ENCODE measurements around the gene LPIN1. TPM values are rescaled to one million over a fixed set of nuclear protein-coding genes. Genes with fewer than 3 reads are reported as not detected.

LPIN1 gene
- polyA plus RNA-seq, 6 donors from 2014 or later = 4.6 to 12.8 (median 9.7) TPM

- DNase-seq (peak; percentile 58), ATAC-seq (ENCODE audit: low read depth in 2 of 2) (peak; percentile 29 to 58)
- Mint-ChIP-seq H3K27me3 (no peaks in the 10 kb centered on the region), H3K36me3 (peaks cover 0 to 7% of the 10 kb centered on the region in 2 donors), H3K27ac (peak overlapping the region in 5 of 6 donors; percentile 28 to 96 (median 73)), H3K9me3 (peaks cover 0 to 8% (median 6%) of the 10 kb centered on the region in 7 donors), H3K4me3 (peak overlapping the region; percentile 28 to 90 (median 80)), H3K4me1 (peaks cover 71 to 94% (median 90%) of the 10 kb centered on the region in 3 donors)
Measured at GRCh38 chr2:11863513-11864328, 117.3 kb downstream of the LPIN1 start.

- Mint-ChIP-seq H3K36me3 (no peaks in the 10 kb centered on the region), H3K27me3 (no peaks in the 10 kb centered on the region), H3K27ac (peak overlapping the region; percentile 30 to 96 (median 70)), H3K9me3 (peaks cover 0 to 3% (median 0%) of the 10 kb centered on the region in 7 donors), H3K4me3 (peak overlapping the region in 7 of 8 donors; percentile 23 to 85 (median 71)), H3K4me1 (peaks cover 62 to 84% (median 80%) of the 10 kb centered on the region in 3 donors)
- ATAC-seq (ENCODE audit: low read depth in 2 of 2) = no peak
- no peak for DNase-seq
Measured at GRCh38 chr2:11864724-11865123, 118.3 kb downstream of the LPIN1 start.

DNA sequence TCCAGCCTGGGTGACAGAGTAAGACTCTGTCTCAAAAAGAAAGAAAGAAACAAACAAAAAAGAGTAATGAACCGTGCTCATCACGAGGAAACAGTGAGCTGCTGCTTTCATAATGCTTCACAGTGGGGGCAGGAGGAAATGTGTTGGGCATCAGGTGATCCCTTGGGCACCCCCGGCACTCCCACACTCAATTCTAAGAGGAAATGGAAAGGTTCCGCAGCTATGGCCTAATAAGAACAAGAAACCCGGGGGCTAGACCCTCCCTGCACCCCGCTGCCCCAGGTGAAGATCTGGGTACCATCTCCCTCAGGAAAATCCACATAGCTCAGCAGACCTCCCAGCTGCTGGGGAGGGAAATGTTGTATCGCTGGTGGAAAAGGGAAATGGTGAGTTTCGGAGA is 118.9 kb downstream of the LPIN1 start:
- H3K9me3 Mint-ChIP-seq = no peaks in the 10 kb centered on the region
- peak overlapping the region; percentile 39 to 96 (median 74) for H3K27ac Mint-ChIP-seq
- peak; percentile 51 to 62 for ATAC-seq (ENCODE audit: low read depth in 2 of 2)
- peak overlapping the region in 7 of 8 donors; percentile 28 to 85 (median 71) for H3K4me3 Mint-ChIP-seq
- H3K4me1 Mint-ChIP-seq = peaks cover 66 to 83% (median 83%) of the 10 kb centered on the region in 3 donors
- no peaks in the 10 kb centered on the region for H3K27me3 Mint-ChIP-seq
- peak; percentile 57 for DNase-seq
- H3K36me3 Mint-ChIP-seq = no peaks in the 10 kb centered on the region

DNA sequence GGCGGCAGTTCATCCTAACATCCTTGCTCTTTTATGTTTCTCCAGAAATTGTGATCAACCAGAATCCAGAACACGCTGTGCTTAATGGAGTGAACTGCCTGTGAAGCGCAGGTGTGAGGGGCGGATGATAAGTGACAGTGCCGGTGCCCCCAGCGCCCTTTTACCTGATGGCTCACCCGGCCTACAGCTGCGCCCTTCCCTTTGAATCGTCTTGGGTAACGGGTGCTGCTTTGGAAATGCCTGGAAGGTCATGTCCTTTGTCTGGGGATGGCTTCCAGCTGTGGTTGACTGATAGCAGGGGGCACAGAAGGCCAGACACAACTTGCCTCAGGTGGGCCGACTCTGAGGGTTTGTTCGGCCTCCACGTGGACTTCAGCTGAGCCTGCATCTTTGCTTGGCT is 119.4 kb downstream of the LPIN1 start:
- H3K4me3 Mint-ChIP-seq = peak overlapping the region in 5 of 8 donors; percentile 13 to 85 (median 28)
- peak overlapping the region in 4 of 6 donors; percentile 30 to 96 (median 84) for H3K27ac Mint-ChIP-seq
- no peak for ATAC-seq (ENCODE audit: low read depth in 2 of 2)

DNA sequence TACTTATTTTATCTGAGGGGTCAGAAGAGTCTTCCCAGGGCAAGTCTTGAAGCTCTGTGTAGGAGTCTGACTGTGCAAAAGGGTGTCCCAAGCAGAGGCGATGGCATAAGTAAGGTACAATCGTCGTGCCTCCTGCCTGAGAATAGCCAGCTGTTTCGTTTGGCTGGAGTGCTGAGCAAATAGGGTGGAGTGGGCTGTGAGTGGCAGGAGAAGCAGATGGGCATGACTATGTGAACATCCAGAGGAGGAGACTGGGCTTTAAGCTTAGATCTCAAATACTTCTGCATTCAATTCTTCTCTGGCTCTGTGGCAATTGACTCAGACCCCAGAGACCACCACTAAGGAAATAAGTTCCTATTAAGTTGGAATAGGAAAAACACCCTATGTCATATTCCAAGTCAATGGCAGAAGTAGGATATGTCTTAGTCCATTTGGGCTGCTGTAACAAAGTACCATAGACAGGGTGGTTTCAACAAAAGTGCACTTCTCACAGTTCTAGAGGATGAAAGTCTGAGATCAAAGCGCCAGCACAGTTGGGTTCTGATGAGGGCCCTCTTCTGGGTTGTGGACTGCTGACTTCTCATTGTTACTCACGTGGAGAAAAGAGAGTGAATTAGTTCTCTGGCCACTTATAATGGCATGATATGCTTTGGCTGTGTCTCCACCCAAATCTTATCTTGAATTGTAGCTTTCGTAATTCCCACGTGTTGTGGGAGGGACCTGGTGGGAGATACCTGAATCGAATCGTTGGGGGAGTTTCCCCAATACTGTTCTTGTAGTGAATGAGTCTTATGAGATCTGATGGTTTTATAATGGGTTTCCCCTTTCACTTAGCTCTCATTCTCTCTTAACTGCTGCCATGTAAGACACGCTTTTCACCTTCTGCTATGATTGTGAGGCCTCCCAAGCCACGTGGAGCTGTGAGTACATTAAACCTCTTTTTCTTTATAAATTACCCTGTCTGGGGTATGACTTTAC is 120.2 kb downstream of the LPIN1 start:
- Mint-ChIP-seq H3K9me3 (no peaks in the 10 kb centered on the region), H3K36me3 (no peaks in the 10 kb centered on the region), H3K27me3 (no peaks in the 10 kb centered on the region), H3K4me1 (peaks cover 62 to 82% (median 77%) of the 10 kb centered on the region in 3 donors), H3K4me3 (peak overlapping the region in 2 of 8 donors; percentile 60 to 68), H3K27ac (peak overlapping the region; percentile 69 to 96 (median 86))
- ATAC-seq (ENCODE audit: low read depth in 2 of 2) = peak; percentile 64 to 77
- DNase-seq = peak; percentile 39

More for the DNA sequence above, 119.4 kb downstream of the LPIN1 start:
- no peak for DNase-seq
- no peaks in the 10 kb centered on the region for H3K36me3 Mint-ChIP-seq
- H3K4me1 Mint-ChIP-seq = peaks cover 67 to 83% (median 83%) of the 10 kb centered on the region in 3 donors
- no peaks in the 10 kb centered on the region for H3K9me3 Mint-ChIP-seq
- H3K27me3 Mint-ChIP-seq = no peaks in the 10 kb centered on the region

GRCh38 chr2:11867926-11868325 is 121.5 kb downstream of the LPIN1 start:
- DNase-seq = no peak
- no peak for ATAC-seq (ENCODE audit: low read depth in 2 of 2)
- no peaks in the 10 kb centered on the region for H3K27me3 Mint-ChIP-seq
- H3K36me3 Mint-ChIP-seq = no peaks in the 10 kb centered on the region
- peak overlapping the region in 3 of 6 donors; percentile 70 to 96 (median 86) for H3K27ac Mint-ChIP-seq
- no peak overlapping the region for H3K4me3 Mint-ChIP-seq
- no peaks in the 10 kb centered on the region for H3K9me3 Mint-ChIP-seq
- H3K4me1 Mint-ChIP-seq = peaks cover 55 to 78% (median 70%) of the 10 kb centered on the region in 3 donors

DNA sequence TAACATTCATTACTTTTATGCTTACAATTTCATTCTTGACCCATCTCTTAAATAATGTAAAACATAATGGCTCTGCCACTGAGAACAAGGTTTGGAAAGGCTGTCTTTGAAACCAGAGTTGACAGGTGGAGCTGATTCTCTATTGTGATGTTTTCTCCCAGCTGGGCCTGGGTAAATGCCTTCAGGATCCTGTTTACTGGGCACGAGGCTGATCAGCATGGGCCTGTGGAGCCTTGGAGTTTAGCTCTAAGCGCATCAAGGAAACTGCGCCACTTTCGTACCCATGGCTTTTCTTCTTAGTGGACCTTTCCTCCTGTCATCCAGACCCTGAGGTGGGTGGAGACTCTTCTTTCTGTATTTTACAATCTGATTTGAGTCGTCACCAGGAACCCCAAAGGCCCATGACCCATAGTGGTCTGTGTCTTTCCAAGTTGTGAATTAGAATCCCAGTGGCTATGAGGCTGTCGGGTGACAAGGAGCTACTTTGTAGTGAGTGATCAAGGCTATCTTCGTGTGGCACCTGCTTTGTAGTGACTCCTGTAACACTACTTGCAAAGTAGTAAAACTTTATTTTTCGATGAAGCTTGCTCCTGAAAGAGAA is 123.1 kb downstream of the LPIN1 start:
- H3K9me3 Mint-ChIP-seq = no peaks in the 10 kb centered on the region
- no peak overlapping the region for H3K4me3 Mint-ChIP-seq
- peaks cover 45 to 67% (median 60%) of the 10 kb centered on the region in 3 donors for H3K4me1 Mint-ChIP-seq
- no peaks in the 10 kb centered on the region for H3K36me3 Mint-ChIP-seq
- DNase-seq = no peak
- no peak for ATAC-seq (ENCODE audit: low read depth in 2 of 2)
- no peaks in the 10 kb centered on the region for H3K27me3 Mint-ChIP-seq
- peak overlapping the region in 1 of 6 donors; percentile 73 for H3K27ac Mint-ChIP-seq

DNA sequence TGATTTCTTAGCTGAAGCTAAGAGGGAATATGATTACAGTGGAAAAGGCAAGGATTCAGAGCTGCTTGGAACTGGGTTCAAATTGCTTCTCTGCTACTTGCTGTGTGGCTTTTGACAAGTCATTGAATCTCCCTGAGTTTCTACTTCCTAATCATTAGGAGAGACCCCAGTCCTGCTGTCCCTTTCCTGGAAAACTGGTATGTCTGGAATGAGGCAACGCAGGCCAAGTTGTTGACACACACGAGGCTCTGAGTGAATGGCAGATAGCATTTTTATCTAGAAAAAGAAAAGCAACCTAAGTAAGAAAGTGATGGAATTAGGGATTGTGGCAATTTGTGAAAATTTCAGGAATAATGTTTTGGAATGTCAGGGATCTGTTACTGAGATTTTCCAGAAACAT is 123.6 kb downstream of the LPIN1 start:
- H3K4me1 Mint-ChIP-seq = peaks cover 42 to 61% (median 54%) of the 10 kb centered on the region in 3 donors
- H3K27ac Mint-ChIP-seq = peak overlapping the region in 2 of 6 donors; percentile 39 to 51
- no peaks in the 10 kb centered on the region for H3K9me3 Mint-ChIP-seq
- no peak overlapping the region for H3K4me3 Mint-ChIP-seq
- DNase-seq (no peak), ATAC-seq (ENCODE audit: low read depth in 2 of 2) (no peak)
- no peaks in the 10 kb centered on the region for H3K36me3 Mint-ChIP-seq
- no peaks in the 10 kb centered on the region for H3K27me3 Mint-ChIP-seq

GRCh38 chr2:11870584-11870983 is 124.2 kb downstream of the LPIN1 start:
- H3K4me3 Mint-ChIP-seq = no peak overlapping the region
- H3K36me3 Mint-ChIP-seq = peaks cover 0 to 2% of the 10 kb centered on the region in 2 donors
- peak overlapping the region in 3 of 6 donors; percentile 19 to 51 (median 34) for H3K27ac Mint-ChIP-seq
- ATAC-seq (ENCODE audit: low read depth in 2 of 2) (peak; percentile 46 to 53), DNase-seq (no peak)
- H3K27me3 Mint-ChIP-seq = no peaks in the 10 kb centered on the region
- H3K9me3 Mint-ChIP-seq = no peaks in the 10 kb centered on the region
- peaks cover 42 to 58% (median 54%) of the 10 kb centered on the region in 3 donors for H3K4me1 Mint-ChIP-seq

GRCh38 chr2:11871421-11871820 is 125.0 kb downstream of the LPIN1 start:
- H3K9me3 Mint-ChIP-seq = no peaks in the 10 kb centered on the region
- H3K27me3 Mint-ChIP-seq = no peaks in the 10 kb centered on the region
- H3K27ac Mint-ChIP-seq = peak overlapping the region in 1 of 6 donors; percentile 71
- ATAC-seq (ENCODE audit: low read depth in 2 of 2) (no peak), DNase-seq (no peak)
- H3K4me1 Mint-ChIP-seq = peaks cover 38 to 55% (median 53%) of the 10 kb centered on the region in 3 donors
- peak overlapping the region in 1 of 8 donors; percentile 56 for H3K4me3 Mint-ChIP-seq
- H3K36me3 Mint-ChIP-seq = peaks cover 0 to 7% of the 10 kb centered on the region in 2 donors

DNA sequence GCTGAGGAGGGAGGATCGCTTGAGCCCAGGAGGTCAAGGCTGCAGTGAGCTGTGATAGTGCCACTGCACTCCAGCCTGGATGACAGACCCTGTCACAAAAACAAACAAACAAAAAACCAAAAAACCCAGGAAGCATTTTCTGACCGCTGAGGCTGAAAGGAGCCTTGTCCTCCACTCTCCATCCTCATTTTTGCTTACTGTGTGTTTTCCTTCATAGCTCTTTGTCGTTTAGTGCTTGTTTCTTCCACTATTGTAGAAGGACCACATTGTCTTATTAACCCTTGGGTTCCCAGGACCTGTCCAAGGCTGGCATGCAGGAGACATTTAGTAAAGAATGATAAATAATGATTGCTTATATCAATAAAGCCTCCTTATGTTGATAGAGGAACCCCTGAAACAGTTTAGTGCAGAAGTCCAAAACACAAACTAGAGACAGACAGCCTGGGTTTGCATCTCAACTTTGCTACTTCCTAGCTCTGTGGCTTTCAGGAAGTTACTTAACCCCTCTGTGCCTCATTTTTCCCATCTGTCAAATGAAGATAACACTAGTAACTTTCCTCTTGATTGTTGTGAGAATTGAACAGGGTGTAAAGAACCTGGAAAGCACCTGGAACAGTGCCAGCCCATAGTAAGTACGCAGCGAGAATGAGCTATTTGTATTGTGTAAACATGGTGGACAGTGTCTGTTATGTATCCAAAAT is 126.0 kb downstream of the LPIN1 start:
- peaks cover 0 to 7% of the 10 kb centered on the region in 2 donors for H3K36me3 Mint-ChIP-seq
- no peaks in the 10 kb centered on the region for H3K9me3 Mint-ChIP-seq
- peak overlapping the region in 2 of 6 donors; percentile 71 to 85 for H3K27ac Mint-ChIP-seq
- H3K4me1 Mint-ChIP-seq = peaks cover 33 to 49% (median 43%) of the 10 kb centered on the region in 3 donors
- no peak overlapping the region for H3K4me3 Mint-ChIP-seq
- no peak for DNase-seq
- H3K27me3 Mint-ChIP-seq = no peaks in the 10 kb centered on the region
- no peak for ATAC-seq (ENCODE audit: low read depth in 2 of 2)

DNA sequence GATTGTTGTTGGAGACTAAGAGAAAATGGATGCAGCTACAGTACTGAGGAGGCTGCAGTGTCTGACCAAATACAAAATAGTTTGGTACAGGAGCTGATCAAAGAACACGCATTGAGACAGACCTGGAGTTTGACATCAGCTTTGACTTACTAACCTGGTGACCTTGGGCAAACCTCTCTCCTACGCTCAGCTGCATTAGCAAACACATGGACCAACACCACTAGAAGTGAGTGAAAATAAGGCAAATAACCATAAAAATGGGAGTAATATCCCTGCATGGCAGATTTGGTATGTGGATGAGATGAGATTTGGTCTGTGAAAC is 126.5 kb downstream of the LPIN1 start:
- peaks cover 29 to 45% (median 38%) of the 10 kb centered on the region in 3 donors for H3K4me1 Mint-ChIP-seq
- H3K36me3 Mint-ChIP-seq = peaks cover 0 to 7% of the 10 kb centered on the region in 2 donors
- ATAC-seq (ENCODE audit: low read depth in 2 of 2) (no peak), DNase-seq (no peak)
- H3K9me3 Mint-ChIP-seq = no peaks in the 10 kb centered on the region
- peak overlapping the region in 2 of 6 donors; percentile 30 to 85 for H3K27ac Mint-ChIP-seq
- H3K4me3 Mint-ChIP-seq = no peak overlapping the region
- no peaks in the 10 kb centered on the region for H3K27me3 Mint-ChIP-seq

Data from naive B cell (primary cell).